Measurements from ENCODE around the gene CEMIP.

Gene CEMIP

GRCh38 chr15:80828796-80829195 is 49.6 kb downstream of the CEMIP start:
- no peak for DNase-seq

DNA sequence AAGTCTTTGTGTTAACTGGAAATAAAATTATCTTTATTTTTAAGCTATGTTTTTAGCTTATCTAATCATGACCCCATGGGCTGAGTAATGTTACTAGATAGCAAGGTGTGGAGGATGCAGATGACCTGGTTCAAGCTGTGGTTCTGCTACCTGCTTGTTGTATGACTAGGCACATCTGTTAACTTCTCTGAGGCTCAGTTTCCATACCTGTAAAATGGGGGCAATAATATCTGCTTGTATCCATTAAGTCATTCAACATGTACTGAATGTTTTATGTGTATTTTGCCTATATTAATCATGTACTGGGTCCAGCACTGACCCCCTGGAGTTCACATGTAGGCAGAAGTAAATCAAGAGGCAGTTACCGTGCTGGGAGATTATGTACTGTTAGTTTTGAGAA is 51.5 kb downstream of the CEMIP start:
- DNase-seq, result no peak

GRCh38 chr15:80831192-80831591 is 52.0 kb downstream of the CEMIP start:
- no peak for DNase-seq

- DNase-seq, result no peak
These were observed 52.5 kb downstream of the CEMIP start for GRCh38 chr15:80831606-80832224.

GRCh38 chr15:80832686-80833085 is 53.5 kb downstream of the CEMIP start:
- DNase-seq, result no peak

- DNase-seq, result no peak
These were observed 55.2 kb downstream of the CEMIP start for GRCh38 chr15:80834402-80834801.

DNA sequence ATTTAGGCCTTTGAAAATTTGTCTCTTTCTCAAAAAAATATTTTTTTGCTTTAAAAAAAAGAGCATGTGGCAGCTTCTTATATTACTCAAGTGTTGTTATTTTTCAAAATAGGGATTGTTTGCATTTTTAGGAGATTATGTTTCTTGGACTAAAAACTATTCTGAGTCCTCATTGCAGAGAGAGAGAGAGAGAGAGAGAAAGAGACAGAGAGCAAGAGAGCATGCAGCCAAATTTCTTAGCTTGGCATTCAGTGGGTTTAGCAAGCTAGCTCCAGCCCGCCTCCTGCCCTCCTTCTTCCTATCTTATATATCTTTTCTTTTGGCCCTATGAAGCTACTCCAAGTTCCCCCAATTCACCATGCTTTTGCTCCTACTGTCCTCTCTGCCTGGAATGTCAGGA is 55.7 kb downstream of the CEMIP start:
- no peak for DNase-seq

DNA sequence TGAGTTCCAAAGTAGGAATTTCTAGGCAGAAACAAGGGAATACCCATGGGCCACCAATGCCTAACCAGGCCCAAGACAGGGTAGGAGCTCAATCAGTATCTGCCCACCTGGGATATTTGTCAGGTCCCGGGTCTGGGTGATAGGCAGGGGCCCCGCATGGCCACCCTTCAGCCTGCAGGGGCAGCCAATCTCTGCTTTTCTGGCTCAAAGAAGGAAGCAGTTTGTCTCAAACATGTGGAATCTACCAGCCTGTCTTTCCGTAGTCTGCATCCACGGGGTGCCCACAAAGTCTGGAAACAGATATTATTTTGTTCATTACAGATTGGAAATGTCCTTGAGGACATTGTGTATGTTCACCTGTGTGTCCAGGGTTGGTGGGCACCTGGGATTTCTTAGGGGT is 56.2 kb downstream of the CEMIP start:
- DNase-seq, result no peak

DNA sequence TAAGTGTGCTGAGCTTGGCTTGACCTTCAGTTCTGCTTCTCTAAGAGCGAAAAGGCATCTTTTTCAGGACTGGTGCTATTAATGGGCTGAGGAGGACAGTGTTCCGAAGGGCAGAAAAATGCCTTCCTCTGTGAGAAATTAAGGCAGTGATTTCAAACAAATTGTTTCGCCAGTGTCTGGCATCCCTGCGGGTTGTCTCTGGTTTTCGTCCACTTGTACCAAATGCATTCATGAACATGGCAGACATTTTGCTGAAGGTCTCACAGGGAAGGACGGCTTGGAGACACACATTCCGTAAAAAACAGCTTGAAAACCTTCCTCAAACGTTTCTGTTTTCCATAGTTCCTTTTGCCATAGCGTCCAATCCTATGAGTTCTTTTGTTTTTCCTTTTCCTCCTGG is 57.1 kb downstream of the CEMIP start:
- no peak for DNase-seq

DNA sequence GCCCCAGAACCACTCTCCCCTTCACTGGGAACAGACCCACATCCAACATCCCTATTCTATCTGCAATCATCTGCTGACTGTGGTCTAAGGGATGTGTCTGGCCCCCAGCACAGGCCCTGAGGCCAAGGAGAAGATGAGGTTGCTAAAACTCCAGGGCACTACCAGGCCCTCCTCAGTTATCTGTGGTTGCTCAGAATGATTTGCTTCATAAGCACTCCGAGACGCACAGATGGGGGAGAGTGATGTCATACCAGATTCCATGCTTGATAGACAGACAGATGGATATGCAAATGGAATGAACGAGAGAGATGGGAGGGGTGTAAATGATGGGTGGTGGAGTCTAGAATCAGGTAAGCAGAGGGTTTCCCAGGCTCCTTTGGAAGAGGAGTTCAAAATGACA is 57.8 kb downstream of the CEMIP start:
- no peak for DNase-seq

DNA sequence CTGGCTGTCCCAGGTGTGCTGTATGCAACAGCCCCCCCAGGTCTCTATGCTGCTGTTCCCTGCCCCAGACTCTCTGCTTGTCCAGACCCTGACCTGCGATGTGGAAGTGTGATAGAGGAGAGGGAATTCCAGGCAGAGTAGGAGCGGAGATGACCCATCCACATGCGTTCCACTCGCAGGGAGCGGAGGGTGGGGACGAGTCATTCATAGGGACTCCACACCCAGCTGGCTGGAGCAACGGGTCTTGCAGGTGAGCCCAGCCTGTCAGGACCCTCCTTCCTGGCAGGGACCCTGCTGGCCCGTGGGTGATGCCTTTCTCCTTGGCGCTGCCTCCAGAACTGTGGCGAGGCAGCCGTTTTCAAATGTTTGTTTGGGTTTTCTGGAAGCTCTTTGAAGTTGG is 58.8 kb downstream of the CEMIP start:
- DNase-seq, result no peak

DNA sequence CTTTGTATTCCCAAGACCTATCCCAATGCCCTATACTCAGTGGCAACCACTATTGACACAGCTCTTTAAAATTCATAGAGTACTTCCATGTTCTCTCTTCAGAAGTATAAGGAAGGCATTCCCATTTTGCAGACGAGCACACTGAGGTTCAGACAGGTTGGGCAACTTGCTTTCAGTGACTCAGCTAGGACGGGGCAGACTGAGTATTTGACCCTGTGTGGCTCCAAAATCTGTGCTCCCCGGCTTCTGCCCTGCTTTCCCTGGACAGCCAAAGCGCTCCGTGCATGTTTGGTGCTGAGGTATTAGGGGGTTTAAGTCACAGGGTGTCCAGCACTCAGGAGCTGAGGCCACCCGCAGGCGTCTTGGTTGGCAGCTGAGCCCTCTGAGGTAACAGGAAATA is 59.5 kb downstream of the CEMIP start:
- DNase-seq, result no peak

- DNase-seq, result no peak
These were observed 60.6 kb downstream of the CEMIP start for GRCh38 chr15:80839764-80840130.

GRCh38 chr15:80840182-80841130 is 61.3 kb downstream of the CEMIP start:
- DNase-seq, result no peak

DNA sequence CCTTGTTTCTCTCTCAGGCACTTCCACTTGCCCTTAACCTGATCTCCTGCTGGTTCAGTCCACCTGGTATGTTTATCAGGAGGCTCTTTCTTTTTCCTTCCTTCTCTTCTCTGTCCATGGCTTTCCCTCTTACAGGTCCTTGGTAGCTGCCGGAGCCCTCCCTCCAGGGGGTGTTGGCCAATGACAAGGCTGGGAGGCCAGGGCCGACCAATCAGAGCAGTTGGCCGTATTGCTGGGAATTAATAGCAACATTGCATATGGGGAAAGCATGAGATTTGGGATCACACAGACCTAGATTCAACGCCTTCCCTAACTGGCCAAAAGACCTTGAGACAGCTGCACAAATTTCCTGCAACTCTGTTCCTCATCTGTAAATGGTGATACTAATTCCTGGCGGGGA is 62.4 kb downstream of the CEMIP start:
- no peak for DNase-seq

GRCh38 chr15:80844011-80844732 is 65.0 kb downstream of the CEMIP start:
- no peak for DNase-seq

- no peak for DNase-seq
These were observed 67.1 kb downstream of the CEMIP start for GRCh38 chr15:80846031-80846815.

DNA sequence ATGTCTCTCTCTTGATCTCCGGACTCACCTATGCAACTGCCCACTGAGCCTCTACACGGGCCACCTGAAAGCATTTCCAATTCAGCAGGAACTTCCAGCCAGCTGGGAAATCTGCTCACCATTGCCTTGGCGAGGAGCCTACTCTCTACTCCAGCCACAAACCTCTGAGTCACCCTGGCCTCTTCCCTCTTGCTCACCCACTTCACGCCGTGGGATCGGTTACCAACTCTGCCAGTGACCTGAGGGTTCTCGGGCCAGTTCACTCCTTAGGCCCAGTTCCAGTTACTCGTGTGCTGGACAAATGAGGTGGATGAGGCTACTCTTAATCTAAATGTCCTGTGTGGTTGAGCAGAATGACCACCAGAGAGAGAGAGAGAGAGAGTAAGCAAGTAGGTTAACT is 70.1 kb downstream of the CEMIP start:
- DNase-seq, result no peak

DNA sequence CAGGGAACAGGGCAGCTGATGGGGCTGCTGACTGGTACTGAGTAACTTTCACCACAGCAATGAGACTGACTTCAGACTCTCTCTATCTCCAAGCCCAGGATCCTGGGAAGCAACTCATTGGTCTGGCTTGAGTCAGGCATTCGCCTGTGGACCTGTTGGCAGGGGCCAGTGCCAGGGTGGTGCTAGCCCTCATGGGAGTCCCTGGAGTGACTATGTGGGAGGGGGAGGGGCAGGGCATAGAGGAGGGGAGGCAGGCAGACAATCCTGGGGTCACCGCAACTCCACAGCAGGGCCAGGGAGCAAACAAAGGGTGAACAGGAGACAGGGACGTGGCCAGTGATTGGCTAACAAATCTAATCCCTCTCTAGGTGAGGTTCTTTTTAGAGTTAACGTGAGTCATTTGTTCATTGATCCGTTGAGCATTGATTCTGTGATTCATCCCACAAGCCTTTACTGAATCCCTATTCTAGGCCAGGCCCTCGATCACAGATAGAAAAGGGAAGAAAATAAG is 71.8 kb downstream of the CEMIP start:
- DNase-seq, result no peak

GRCh38 chr15:80852676-80853075 is 73.5 kb downstream of the CEMIP start:
- DNase-seq, result no peak

GRCh38 chr15:80854104-80854503 is 74.9 kb downstream of the CEMIP start:
- DNase-seq, result no peak

GRCh38 chr15:80855206-80855605 is 76.0 kb downstream of the CEMIP start:
- no peak for DNase-seq

DNA sequence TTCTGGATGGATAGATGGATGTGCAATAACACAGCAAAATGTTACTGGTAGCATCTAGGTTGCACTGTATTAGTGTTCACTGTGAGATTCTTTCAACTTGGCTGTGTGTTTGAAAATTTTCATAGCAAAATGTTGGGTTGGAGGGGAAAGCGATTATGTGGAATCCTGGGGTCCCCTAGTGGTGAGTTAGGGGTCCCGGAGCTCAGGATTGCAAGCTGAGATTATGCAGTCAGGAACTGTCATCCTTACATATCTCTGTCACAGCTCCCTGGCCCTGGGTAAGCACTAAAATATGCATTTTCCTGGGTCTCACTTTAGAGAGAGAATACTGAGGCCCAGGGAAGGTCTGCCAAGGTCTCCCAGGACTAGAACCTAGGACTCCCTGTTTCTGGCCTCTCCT is 77.2 kb downstream of the CEMIP start:
- DNase-seq, result no peak

Data from T-helper 9 cell (primary cell).